Stimulated activated memory B cell treated with anti-CD40 and anti-IgM and Interleukin-4, amounts not matched to agents 10 μg/mL and 1 μg/mL and 100 μg/mL, for 72 hours (primary cell): ENCODE measurements around the gene ESRRG.
"Not testable (repeated sequence)": the region's sequence is repeated elsewhere in the genome, so short reads cannot be mapped to it uniquely, and the experiment has no call there.

Experiments
- ATAC-seq: fragments of 150-1000 bp; cut with Tn5 transposase; 2 replicates; pipeline ENCODE4 v1.10.0; 2021
- H3K27ac Mint-ChIP-seq: one replicate; pipeline ENCODE4 v1.8.0; 2022; ENCODE audit warnings: mild to moderate bottlenecking, mixed read lengths
- H3K27me3 Mint-ChIP-seq: one replicate; pipeline ENCODE4 v1.8.0; 2022; ENCODE audit warnings: mixed read lengths
- H3K36me3 Mint-ChIP-seq: one replicate; pipeline ENCODE4 v1.8.0; 2022; ENCODE audit warnings: mixed read lengths
- H3K4me1 Mint-ChIP-seq: one replicate; pipeline ENCODE4 v1.8.0; 2022; ENCODE audit warnings: mixed read lengths
- H3K4me3 Mint-ChIP-seq: one replicate; pipeline ENCODE4 v1.8.0; 2022; ENCODE audit warnings: mild to moderate bottlenecking, moderate library complexity, mixed read lengths
- H3K9me3 Mint-ChIP-seq: one replicate; pipeline ENCODE4 v1.8.0; 2022; ENCODE audit warnings: mixed read lengths

Gene ESRRG

DNA sequence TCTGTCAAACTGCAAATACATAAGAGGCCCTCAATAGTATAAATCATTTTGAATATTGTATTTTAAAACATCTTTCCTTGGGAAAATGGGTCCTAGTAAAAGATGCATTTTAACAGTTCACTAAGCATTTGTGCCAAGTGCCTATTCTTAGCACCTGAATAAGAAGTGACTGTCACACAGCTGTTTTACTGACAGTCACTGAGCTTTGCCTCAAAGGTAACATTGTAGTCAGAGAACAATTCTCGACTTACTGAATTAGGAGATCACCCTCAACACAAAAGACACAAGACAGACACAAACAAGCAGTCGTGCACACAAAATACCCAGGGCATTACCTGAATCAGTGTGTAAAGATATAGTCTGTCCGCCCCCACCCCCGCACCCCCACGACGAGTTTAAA is 408 bp downstream of the ESRRG start:
- Mint-ChIP-seq H3K36me3 (no peaks in the 10 kb centered on the region), H3K27me3 (peaks cover 36% of the 10 kb centered on the region), H3K27ac (no peak overlapping the region), H3K9me3 (no peaks in the 10 kb centered on the region), H3K4me3 (no peak overlapping the region), H3K4me1 (peaks cover 13% of the 10 kb centered on the region)
- no peak for ATAC-seq

DNA sequence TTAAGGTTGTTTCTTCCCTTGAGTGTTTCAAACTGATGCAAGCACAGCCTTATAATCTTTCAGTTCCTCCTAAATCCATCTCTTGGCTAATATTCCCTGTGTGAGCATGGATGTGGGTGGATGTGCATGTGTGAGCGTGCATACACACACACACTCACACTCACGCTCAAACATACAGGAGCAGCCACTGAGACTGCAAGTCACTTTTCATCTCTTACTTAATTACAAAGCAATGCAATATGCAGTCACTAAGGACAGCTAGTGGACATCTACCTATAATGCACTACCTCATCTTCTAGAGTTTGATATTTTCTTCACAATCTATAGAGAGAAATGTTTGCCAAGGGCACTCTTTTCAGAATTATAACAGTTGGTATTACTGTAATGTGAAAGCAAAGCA is 1.4 kb downstream of the ESRRG start:
- Mint-ChIP-seq H3K27me3 (peaks cover 35% of the 10 kb centered on the region), H3K4me1 (peaks cover 13% of the 10 kb centered on the region), H3K27ac (no peak overlapping the region), H3K9me3 (no peaks in the 10 kb centered on the region), H3K36me3 (no peaks in the 10 kb centered on the region), H3K4me3 (no peak overlapping the region)
- no peak for ATAC-seq

DNA sequence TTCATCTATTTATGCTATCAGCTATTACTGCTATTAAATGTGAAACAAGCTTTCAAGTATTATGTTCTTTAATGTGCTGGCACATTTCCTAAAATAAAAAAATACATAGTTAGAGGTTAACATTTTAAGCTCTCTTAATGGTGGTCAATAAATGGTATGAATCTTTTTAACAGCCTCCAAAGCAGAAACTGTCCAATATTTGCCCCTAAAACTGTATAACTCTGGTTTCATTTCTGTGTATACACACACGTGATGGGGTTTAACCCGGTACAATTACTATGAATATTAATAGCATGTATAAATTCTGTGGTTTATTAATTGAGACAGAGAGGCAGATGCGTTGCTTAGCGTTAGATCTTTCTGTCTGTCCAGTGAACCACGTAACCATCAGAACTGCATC is 2.2 kb downstream of the ESRRG start:
- Mint-ChIP-seq H3K4me1 (peaks cover 13% of the 10 kb centered on the region), H3K27me3 (peaks cover 27% of the 10 kb centered on the region), H3K9me3 (no peaks in the 10 kb centered on the region), H3K4me3 (no peak overlapping the region), H3K27ac (no peak overlapping the region), H3K36me3 (no peaks in the 10 kb centered on the region)
- ATAC-seq: no peak

DNA sequence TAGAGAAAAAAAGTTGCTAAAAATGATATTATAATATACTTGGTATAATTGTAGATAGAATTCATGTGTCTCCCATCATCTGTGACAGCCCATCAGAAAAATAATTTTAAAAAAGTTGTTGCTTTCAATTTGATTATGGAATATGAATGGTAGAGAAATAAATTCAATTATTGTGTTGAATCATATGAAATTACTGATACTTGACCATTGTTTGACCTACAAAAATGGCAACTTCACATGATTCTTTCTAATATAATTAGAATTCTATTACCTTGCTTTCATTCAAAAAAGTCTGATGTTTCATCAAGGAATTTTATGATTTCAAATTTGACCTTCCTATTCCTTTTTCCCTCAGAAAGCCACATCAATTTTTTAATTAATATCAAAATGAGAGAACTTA is 11.5 kb downstream of the ESRRG start:
- Mint-ChIP-seq H3K4me3 (no peak overlapping the region), H3K36me3 (no peaks in the 10 kb centered on the region), H3K27ac (no peak overlapping the region), H3K9me3 (no peaks in the 10 kb centered on the region), H3K27me3 (no peaks in the 10 kb centered on the region), H3K4me1 (no peaks in the 10 kb centered on the region)
- ATAC-seq: no peak

DNA sequence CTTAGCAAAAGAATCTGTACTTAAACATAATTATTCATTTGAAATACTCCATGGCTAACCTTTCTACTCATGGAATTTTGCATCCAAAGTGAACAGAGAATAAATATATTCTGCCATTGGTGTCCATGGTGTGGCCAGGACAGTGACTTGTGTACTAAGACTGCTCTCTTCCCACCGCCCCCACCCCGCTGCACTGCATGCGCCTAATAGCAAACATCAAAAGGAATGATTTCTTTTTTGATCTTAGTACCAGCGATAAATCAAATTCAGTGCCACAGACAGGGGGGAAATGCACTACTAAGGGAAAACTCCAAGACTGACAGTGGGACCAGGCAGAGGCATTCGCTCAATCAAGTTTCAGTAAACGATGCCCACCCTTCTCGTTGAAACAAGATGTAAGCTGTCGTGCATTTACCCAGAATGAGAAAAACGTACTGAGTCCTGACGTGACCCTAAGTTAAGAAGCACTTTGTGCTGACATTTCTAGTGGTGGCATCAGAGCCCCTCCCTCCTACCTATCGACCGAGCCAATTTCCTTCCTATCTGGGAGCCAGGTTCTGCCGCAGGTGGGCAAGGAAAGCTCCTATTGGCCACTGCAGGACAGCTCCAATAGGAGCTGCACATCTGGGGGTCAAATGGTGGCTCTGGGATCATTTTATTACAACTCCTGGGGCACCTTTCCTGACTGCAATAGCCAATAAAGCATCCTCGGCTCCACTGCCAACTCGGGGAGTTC is 12.5 kb downstream of the ESRRG start:
- H3K4me1 Mint-ChIP-seq: no peaks in the 10 kb centered on the region
- no peaks in the 10 kb centered on the region for H3K36me3 Mint-ChIP-seq
- H3K27me3 Mint-ChIP-seq: no peaks in the 10 kb centered on the region
- no peaks in the 10 kb centered on the region for H3K9me3 Mint-ChIP-seq
- ATAC-seq: no peak
- H3K27ac Mint-ChIP-seq: no peak overlapping the region
- no peak overlapping the region for H3K4me3 Mint-ChIP-seq

DNA sequence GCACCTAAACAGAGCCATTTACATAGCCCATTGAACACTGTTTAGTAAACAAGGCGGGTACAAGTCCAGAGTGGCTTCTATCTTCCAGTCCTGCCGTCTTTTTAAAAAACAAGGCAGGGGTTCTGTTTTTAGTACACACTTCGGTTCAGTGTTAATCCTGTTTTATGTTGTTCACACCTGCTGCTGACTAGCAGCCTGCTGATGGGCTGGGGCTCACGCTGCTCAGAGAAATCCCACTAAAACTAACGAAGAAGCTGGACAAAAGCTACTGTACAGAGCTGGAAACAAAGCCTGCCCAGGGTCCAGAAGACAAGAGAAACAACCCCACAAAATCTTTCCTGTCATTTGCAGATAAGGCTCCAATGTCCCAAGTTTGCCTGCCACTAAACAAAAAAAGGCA is 13.2 kb downstream of the ESRRG start:
- no peak for ATAC-seq
- H3K9me3 Mint-ChIP-seq: no peaks in the 10 kb centered on the region
- no peaks in the 10 kb centered on the region for H3K27me3 Mint-ChIP-seq
- H3K36me3 Mint-ChIP-seq: no peaks in the 10 kb centered on the region
- H3K4me3 Mint-ChIP-seq: no peak overlapping the region
- H3K27ac Mint-ChIP-seq: no peak overlapping the region
- H3K4me1 Mint-ChIP-seq: no peaks in the 10 kb centered on the region

DNA sequence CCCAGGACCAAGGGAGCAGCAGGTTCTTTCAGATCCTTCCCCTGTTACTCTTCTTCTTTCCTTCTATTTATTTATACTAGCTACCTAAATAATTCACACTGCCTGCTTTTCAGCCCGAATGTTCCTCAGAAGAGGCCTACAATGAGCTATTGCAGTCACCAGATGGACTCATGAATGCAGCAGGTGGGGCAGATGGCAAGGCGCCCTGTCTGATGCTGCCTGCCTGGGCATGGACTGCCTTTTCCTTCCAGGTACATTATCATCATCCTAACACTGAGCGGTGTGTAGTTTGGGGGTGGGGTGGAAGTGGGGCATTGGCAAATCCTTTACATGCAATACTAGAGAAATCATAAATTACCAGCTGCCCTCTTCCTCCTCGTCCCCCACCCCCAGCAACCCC is 17.6 kb downstream of the ESRRG start:
- no peak for ATAC-seq
- no peaks in the 10 kb centered on the region for H3K9me3 Mint-ChIP-seq
- H3K27me3 Mint-ChIP-seq: no peaks in the 10 kb centered on the region
- no peaks in the 10 kb centered on the region for H3K36me3 Mint-ChIP-seq
- no peak overlapping the region for H3K27ac Mint-ChIP-seq
- no peak overlapping the region for H3K4me3 Mint-ChIP-seq
- no peaks in the 10 kb centered on the region for H3K4me1 Mint-ChIP-seq

DNA sequence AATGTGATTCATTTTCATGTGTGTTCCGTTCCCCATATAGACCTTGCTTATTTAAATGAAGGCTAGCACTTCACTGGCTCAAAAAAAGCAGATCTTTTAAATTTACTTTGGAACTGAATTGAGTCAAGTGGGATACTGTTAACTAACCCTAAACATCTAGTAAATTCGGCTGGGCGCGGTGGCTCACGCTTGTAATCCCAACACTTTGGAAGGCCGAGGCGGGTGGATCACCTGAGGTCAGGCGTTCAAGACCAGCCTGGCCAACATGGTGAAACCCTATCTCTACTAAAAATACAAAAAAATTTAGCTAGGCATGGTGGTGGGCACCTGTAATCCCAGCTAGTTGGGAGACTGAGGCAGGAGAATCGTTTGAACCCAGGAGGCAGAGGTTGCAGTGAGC is 19.2 kb downstream of the ESRRG start:
- H3K36me3 Mint-ChIP-seq, H3K9me3 Mint-ChIP-seq, H3K27ac Mint-ChIP-seq, H3K27me3 Mint-ChIP-seq, ATAC-seq, H3K4me3 Mint-ChIP-seq, H3K4me1 Mint-ChIP-seq: not testable (repeated sequence)

DNA sequence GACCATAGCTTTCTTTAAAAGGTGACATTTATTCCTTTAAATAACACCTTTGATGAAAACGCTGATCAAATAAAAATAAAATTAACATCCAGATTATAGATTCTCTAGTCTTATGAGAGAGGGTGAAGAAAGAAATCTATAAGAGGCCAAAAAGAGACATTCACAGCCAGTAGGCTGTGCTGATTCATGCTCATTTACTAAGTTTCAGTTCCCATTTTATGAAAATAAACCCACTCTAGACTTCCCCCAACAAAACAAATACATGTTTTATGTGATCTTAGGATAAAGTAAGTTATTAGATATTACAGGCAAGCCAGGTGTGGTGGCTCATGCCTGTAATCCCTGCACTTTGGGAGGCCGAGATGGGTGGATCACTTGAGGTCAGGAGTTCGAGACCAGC is 21.1 kb downstream of the ESRRG start:
- Mint-ChIP-seq H3K4me1 (no peaks in the 10 kb centered on the region), H3K27me3 (no peaks in the 10 kb centered on the region), H3K4me3 (no peak overlapping the region), H3K36me3 (no peaks in the 10 kb centered on the region), H3K9me3 (no peaks in the 10 kb centered on the region), H3K27ac (no peak overlapping the region)
- peak; percentile 51 for ATAC-seq

DNA sequence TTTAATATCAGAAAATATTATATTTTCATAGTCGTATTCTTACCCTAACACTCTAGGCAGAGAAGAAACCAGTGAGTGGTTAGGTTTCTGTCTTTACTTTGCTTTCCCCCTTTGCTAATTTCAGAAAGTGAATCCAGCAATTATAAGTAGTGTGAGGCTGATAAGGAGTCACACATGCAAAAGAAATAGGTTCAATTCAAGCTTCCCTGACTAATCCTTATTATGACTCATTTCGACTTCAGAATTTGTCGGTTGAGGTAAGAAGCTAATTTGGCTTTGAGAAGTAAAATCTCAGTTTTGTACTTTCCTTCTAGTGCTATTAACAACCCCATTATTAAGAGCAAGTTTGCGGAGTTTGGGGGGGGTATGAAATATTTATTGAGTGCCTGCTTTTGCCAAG is 22.4 kb downstream of the ESRRG start:
- ATAC-seq: no peak
- no peaks in the 10 kb centered on the region for H3K4me1 Mint-ChIP-seq
- H3K4me3 Mint-ChIP-seq: no peak overlapping the region
- no peaks in the 10 kb centered on the region for H3K9me3 Mint-ChIP-seq
- H3K27ac Mint-ChIP-seq: no peak overlapping the region
- H3K27me3 Mint-ChIP-seq: no peaks in the 10 kb centered on the region
- no peaks in the 10 kb centered on the region for H3K36me3 Mint-ChIP-seq

DNA sequence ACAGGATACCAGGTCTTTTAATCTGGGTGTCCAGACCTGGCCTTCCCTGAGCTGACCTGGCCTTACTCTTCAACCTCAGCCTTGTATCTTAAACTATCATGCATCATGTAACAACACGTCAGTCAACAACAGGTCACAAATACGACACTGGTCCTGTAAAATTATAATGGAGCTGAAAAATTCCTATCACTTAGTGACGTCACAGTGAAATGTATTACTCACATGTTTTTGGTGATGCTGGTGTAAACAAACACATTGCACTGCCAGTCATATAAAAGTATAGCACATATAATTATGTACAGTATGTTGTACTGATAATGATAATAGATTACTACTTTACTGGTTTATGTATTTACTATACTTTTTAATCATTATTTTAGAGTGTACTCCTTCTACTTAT is 31.5 kb downstream of the ESRRG start:
- no peaks in the 10 kb centered on the region for H3K36me3 Mint-ChIP-seq
- no peaks in the 10 kb centered on the region for H3K4me1 Mint-ChIP-seq
- no peak overlapping the region for H3K4me3 Mint-ChIP-seq
- no peaks in the 10 kb centered on the region for H3K27me3 Mint-ChIP-seq
- no peaks in the 10 kb centered on the region for H3K9me3 Mint-ChIP-seq
- H3K27ac Mint-ChIP-seq: no peak overlapping the region
- no peak for ATAC-seq

DNA sequence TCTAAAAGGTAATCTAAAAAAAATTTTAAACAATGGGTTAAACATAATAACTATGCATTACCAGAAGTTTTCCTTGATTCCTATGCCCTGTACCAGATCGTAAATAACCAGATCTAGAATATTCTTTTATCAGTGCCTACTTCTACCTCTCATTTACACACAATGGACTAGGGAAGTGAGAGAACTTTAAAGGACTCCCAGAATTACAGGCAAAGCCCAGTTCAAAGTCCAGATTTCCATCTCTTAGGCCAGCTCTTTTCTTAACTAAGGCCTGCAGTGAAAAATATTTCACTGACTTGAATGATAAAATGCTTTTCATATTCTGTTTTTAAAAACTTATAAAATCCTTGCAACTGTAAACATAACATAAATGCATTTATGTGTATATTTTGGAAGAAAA is 32.6 kb downstream of the ESRRG start:
- Mint-ChIP-seq H3K4me3 (no peak overlapping the region), H3K36me3 (no peaks in the 10 kb centered on the region), H3K27ac (no peak overlapping the region), H3K4me1 (no peaks in the 10 kb centered on the region), H3K27me3 (no peaks in the 10 kb centered on the region), H3K9me3 (no peaks in the 10 kb centered on the region)
- ATAC-seq: no peak

DNA sequence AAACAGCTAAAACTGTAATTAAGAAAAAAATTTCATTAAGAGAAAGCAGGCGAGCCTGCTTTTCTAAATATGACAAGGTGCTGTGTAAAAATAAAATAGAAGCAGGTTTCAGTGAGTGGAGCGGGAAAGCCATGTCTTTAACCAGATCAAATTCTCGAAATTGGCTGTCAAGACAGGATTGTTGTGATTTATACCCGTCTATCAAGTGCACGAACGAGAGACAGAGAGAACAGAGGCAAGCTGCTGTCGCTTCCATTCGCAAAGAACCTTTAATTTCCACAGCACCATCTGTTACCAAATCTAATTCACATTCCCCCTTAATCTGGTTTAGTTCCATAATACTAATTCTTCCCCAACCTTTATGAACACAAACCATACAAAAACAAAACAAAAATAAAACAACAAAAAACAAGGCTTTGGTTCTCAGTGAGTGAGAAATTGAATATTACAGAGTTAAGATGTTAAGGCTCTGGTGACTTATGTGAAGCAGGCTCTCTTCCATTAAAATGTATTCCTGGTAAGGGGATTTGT is 35.0 kb downstream of the ESRRG start:
- no peak overlapping the region for H3K27ac Mint-ChIP-seq
- no peaks in the 10 kb centered on the region for H3K4me1 Mint-ChIP-seq
- no peak for ATAC-seq
- H3K4me3 Mint-ChIP-seq: no peak overlapping the region
- H3K9me3 Mint-ChIP-seq: no peaks in the 10 kb centered on the region
- no peaks in the 10 kb centered on the region for H3K36me3 Mint-ChIP-seq
- H3K27me3 Mint-ChIP-seq: no peaks in the 10 kb centered on the region

DNA sequence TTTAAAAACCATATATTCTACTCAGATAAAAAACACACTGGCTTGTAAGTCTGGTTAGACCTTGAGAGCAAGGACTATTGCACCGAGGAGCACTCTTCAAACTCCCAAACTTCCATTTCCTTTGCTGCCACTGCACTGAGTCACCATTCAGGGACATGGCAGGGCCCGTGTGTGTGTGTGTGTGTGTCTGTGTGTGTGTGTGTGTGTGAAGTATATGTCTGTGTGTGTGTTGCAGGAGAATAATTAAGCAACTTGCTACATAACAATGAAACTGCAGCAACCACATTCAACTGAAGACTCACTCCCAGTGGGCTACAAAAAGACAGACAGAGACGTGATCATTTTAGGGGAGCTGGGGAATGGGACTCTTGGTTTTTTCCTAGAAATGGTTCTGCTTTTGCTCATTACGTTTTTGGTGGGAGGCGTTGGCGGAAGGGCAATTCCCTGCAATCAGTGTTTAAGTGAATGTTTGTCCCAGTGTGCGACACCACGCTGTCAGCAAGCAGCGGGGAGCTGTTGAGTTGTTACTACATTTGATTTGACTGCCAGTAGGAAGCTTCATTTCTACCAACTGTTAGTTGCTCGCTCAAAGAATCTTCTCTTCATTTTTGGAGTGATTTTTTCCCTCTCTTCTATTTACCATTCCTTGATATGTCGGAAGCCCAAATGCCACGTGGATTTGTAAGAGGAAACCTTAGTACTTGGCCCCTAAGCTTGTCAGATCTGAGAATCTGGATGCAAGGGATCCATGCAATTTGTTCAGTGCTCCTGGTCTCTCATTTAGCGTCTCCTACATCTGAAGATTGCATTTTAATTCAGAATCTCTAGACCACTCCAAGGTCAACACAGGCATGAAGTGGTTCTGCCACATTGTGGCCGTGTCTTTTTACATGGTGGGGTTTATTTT is 36.1 kb downstream of the ESRRG start:
- Mint-ChIP-seq H3K36me3 (no peaks in the 10 kb centered on the region), H3K4me3 (no peak overlapping the region), H3K27me3 (no peaks in the 10 kb centered on the region), H3K4me1 (no peaks in the 10 kb centered on the region), H3K27ac (no peak overlapping the region), H3K9me3 (no peaks in the 10 kb centered on the region)
- no peak for ATAC-seq

DNA sequence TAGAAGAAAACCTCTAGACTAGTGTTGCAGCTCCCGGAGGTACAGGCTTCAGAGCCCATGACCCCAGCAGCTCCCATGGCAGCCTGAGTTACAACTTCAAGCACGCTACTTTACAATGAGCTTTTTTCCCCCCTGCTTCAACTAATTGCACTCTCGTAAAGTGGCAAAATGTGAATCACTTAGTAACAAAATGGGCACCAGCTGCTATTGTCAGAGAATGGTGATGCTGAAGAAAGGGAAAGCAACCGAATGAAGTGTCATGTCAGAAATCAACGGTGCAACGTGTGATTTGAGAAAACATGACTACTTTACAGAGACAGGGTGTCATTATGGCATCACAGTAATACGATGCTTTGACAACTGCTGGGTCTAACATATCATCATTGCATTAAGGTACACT is 40.5 kb downstream of the ESRRG start:
- Mint-ChIP-seq H3K27ac (no peak overlapping the region), H3K36me3 (no peaks in the 10 kb centered on the region), H3K9me3 (no peaks in the 10 kb centered on the region), H3K4me1 (no peaks in the 10 kb centered on the region), H3K27me3 (no peaks in the 10 kb centered on the region), H3K4me3 (no peak overlapping the region)
- no peak for ATAC-seq

DNA sequence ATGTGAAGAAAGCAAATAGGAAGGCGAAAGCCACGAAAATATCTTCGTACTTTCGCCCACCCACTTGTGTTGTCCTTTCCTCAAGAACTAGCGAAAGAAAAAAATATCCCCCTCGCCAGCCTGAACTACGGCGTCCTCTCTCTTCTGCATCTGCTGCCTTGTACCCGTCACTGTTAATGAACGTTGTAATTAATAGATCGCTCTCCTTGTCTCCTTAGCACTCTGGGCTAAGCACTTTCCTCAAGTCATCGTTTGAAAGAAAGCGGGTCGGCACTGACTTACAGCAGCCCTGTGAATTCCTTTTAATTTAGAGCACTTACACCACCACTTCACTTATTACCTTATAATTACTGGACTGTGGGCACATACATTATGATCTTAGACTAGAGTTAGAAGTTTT is 44.1 kb downstream of the ESRRG start:
- no peak overlapping the region for H3K4me3 Mint-ChIP-seq
- ATAC-seq: no peak
- no peaks in the 10 kb centered on the region for H3K4me1 Mint-ChIP-seq
- H3K9me3 Mint-ChIP-seq: no peaks in the 10 kb centered on the region
- H3K36me3 Mint-ChIP-seq: no peaks in the 10 kb centered on the region
- no peak overlapping the region for H3K27ac Mint-ChIP-seq
- no peaks in the 10 kb centered on the region for H3K27me3 Mint-ChIP-seq
